ENCODE results near the gene DGKZ.

DGKZ gene

GRCh38 chr11:46393759-46394158 lies 46.5 kb downstream of the DGKZ start:
- no peak for DNase-seq (ENCODE audit: low spot score)

- no peak for DNase-seq (ENCODE audit: low spot score)
These were observed 50.3 kb downstream of the DGKZ start for GRCh38 chr11:46397526-46397925.

- DNase-seq (ENCODE audit: low spot score), result no peak
These were observed 56.0 kb downstream of the DGKZ start for GRCh38 chr11:46402957-46403902.

GRCh38 chr11:46404476-46405017 lies 57.3 kb downstream of the DGKZ start:
- no peak for DNase-seq (ENCODE audit: low spot score)

GRCh38 chr11:46407635-46408034 lies 60.4 kb downstream of the DGKZ start:
- no peak for DNase-seq (ENCODE audit: low spot score)

- no peak for DNase-seq (ENCODE audit: low spot score)
These were observed 61.2 kb downstream of the DGKZ start for GRCh38 chr11:46408407-46408986.

GRCh38 chr11:46410021-46410420 lies 62.8 kb downstream of the DGKZ start:
- no peak for DNase-seq (ENCODE audit: low spot score)

- no peak for DNase-seq (ENCODE audit: low spot score)
These were observed 66.7 kb downstream of the DGKZ start for GRCh38 chr11:46413760-46414465.

GRCh38 chr11:46414466-46414796 lies 67.2 kb downstream of the DGKZ start:
- DNase-seq (ENCODE audit: low spot score), result no peak

- no peak for DNase-seq (ENCODE audit: low spot score)
These were observed 67.6 kb downstream of the DGKZ start for GRCh38 chr11:46414879-46415278.

- DNase-seq (ENCODE audit: low spot score), result no peak
These were observed 70.4 kb downstream of the DGKZ start for GRCh38 chr11:46417711-46418110.

- DNase-seq (ENCODE audit: low spot score), result no peak
These were observed 71.5 kb downstream of the DGKZ start for GRCh38 chr11:46418751-46419150.

- no peak for DNase-seq (ENCODE audit: low spot score)
These were observed 73.2 kb downstream of the DGKZ start for GRCh38 chr11:46420513-46420912.

- no peak for DNase-seq (ENCODE audit: low spot score)
These were observed 74.1 kb downstream of the DGKZ start for GRCh38 chr11:46421257-46421880.

GRCh38 chr11:46422588-46422987 lies 75.3 kb downstream of the DGKZ start:
- no peak for DNase-seq (ENCODE audit: low spot score)

GRCh38 chr11:46426233-46426991 lies 79.1 kb downstream of the DGKZ start:
- DNase-seq (ENCODE audit: low spot score), result no peak

GRCh38 chr11:46427364-46427763 lies 80.1 kb downstream of the DGKZ start:
- peak; percentile 34 for DNase-seq (ENCODE audit: low spot score)

- no peak for DNase-seq (ENCODE audit: low spot score)
These were observed 82.5 kb downstream of the DGKZ start for GRCh38 chr11:46429717-46430116.
